IMR-90 (cell line): ENCODE results near the gene PTBP1. TPM values are rescaled to one million over a fixed set of nuclear protein-coding genes. Genes with fewer than 3 reads are reported as not detected.
A peak's percentile ranks its signal among the peaks of the same experiment; 100 is the strongest.

Experiments
- ATAC-seq: fragments of 200-7000 bp; cut with Tn5 transposase; 2 replicates; pipeline ENCODE4 v1.9.1; 2020; ENCODE audit warnings: low read depth, mild to moderate bottlenecking, moderate library complexity
- BruUV-seq: library from RNA; stranded (reverse); fragments of 400-500 nt; replicated peaks from 2 replicates; lab custom pipeline; 2021; lab: Mats Ljungman, UMichigan
- CTCF ChIA-PET: fragments of 300-600 bp; formaldehyde crosslinking; extraction: SDS; loops from one replicate; lab custom pipeline; 2021; ENCODE audit warnings: antibody characterized with exemption; lab: Yijun Ruan, JAX
- POLR2A ChIA-PET: fragments of 300-600 bp; sonication (Branson Sonifier 250); formaldehyde crosslinking; loops from one replicate; lab custom pipeline; 2022; ENCODE audit warnings: antibody characterized with exemption; ENCODE audit not compliant: unreplicated experiment; lab: Charles Lee
- DNase-seq: peaks from one replicate; pipeline ENCODE4 v3.0.0; 2013
- H2AFZ ChIP-seq: replicated peaks from 2 replicates; pipeline ENCODE3; 2013; ENCODE audit warnings: low read length, mild to moderate bottlenecking; ENCODE audit not compliant: poor library complexity
- H2AK5ac ChIP-seq: 2 replicates; pipeline ENCODE4 v1.6.1; 2013; ENCODE audit warnings: low read depth, low read length, inconsistent platforms
- H2AK9ac ChIP-seq: replicated peaks from 2 replicates; pipeline ENCODE3; 2013; ENCODE audit warnings: mild to moderate bottlenecking, low read depth, low read length, moderate library complexity; ENCODE audit not compliant: poor library complexity
- H2BK120ac ChIP-seq: 2 replicates; pipeline ENCODE4 v1.6.1; 2013; ENCODE audit warnings: low read depth, low read length, inconsistent platforms
- H2BK15ac ChIP-seq: 3 replicates; pipeline ENCODE4 v1.6.1; 2013; ENCODE audit warnings: low read depth, low read length, inconsistent platforms
- H2BK20ac ChIP-seq: 2 replicates; pipeline ENCODE4 v1.6.1; 2013; ENCODE audit warnings: low read depth, mild to moderate bottlenecking, inconsistent platforms, low read length, moderate library complexity
- H2BK5ac ChIP-seq: 2 replicates; pipeline ENCODE4 v1.6.1; 2013; ENCODE audit warnings: mild to moderate bottlenecking, low read depth, low read length, inconsistent platforms; ENCODE audit not compliant: poor library complexity, severe bottlenecking
- H3K14ac ChIP-seq: replicated peaks from 2 replicates; pipeline ENCODE4 v1.6.1; 2013; ENCODE audit warnings: low read depth, low read length, inconsistent platforms
- H3K18ac ChIP-seq: 2 replicates; pipeline ENCODE4 v1.6.1; 2013; ENCODE audit warnings: low read depth, low read length, control low read depth
- H3K23ac ChIP-seq: 2 replicates; pipeline ENCODE4 v1.6.1; 2013; ENCODE audit warnings: low read depth, low read length, inconsistent platforms
- H3K27ac ChIP-seq: 2 replicates; pipeline ENCODE4 v1.5.1; 2013; ENCODE audit warnings: mild to moderate bottlenecking, control low read depth, low read length; ENCODE audit not compliant: insufficient read depth
- H3K27me3 ChIP-seq: 2 replicates; pipeline ENCODE4 v1.6.1; 2013; ENCODE audit warnings: low read length; ENCODE audit not compliant: control insufficient read depth, insufficient read depth
- H3K36me3 ChIP-seq: 2 replicates; pipeline ENCODE4 v1.6.1; 2013; ENCODE audit warnings: low read length, mixed read lengths; ENCODE audit not compliant: control insufficient read depth, insufficient read depth
- H3K4ac ChIP-seq: 2 replicates; pipeline ENCODE4 v1.6.1; 2013; ENCODE audit warnings: low read depth, low read length, inconsistent platforms
- H3K4me1 ChIP-seq: 2 replicates; pipeline ENCODE4 v1.6.1; 2013; ENCODE audit warnings: low read length, mixed read lengths; ENCODE audit not compliant: control insufficient read depth, insufficient read depth
- H3K4me2 ChIP-seq: 2 replicates; pipeline ENCODE4 v1.6.1; 2013; ENCODE audit warnings: low read depth, mild to moderate bottlenecking, control low read depth, low read length, moderate library complexity
- H3K4me3 ChIP-seq: 2 replicates; pipeline ENCODE4 v1.5.1; 2013; ENCODE audit warnings: low read depth, mild to moderate bottlenecking, control low read depth, low read length, moderate library complexity; ENCODE audit not compliant: insufficient read depth
- H3K56ac ChIP-seq: 2 replicates; pipeline ENCODE4 v1.6.1; 2013; ENCODE audit warnings: low read length, inconsistent platforms; ENCODE audit not compliant: insufficient read depth; ENCODE audit errors: extremely low read depth
- H3K79me1 ChIP-seq, 2 experiments: 2 replicates each; pipeline ENCODE4 v1.6.1; 2013; ENCODE audit warnings: low read length in 2 of 2, inconsistent platforms in 1 of 2, low read depth in 1 of 2
- H3K9ac ChIP-seq: 2 replicates; pipeline ENCODE4 v1.6.1; 2013; ENCODE audit warnings: low read depth, low read length, control low read depth
- H3K9me1 ChIP-seq: 2 replicates; pipeline ENCODE4 v1.6.1; 2013; ENCODE audit warnings: low read length, inconsistent platforms; ENCODE audit not compliant: insufficient read depth
- H3K9me3 ChIP-seq: 2 replicates; pipeline ENCODE4 v1.6.1; 2013; ENCODE audit warnings: low read length; ENCODE audit not compliant: control insufficient read depth, insufficient read depth
- H4K20me1 ChIP-seq: 2 replicates; pipeline ENCODE4 v1.6.1; 2013; ENCODE audit warnings: low read length, inconsistent platforms; ENCODE audit not compliant: insufficient read depth
- H4K5ac ChIP-seq: 2 replicates; pipeline ENCODE4 v1.6.1; 2013; ENCODE audit warnings: mild to moderate bottlenecking, low read depth, low read length, control low read depth
- H4K8ac ChIP-seq, 2 experiments: 2 replicates each; pipeline ENCODE4 v1.6.1; 2013; ENCODE audit warnings: low read depth in 2 of 2, low read length in 2 of 2, control low read depth in 1 of 2, inconsistent platforms in 1 of 2
- H4K91ac ChIP-seq: 2 replicates; pipeline ENCODE4 v1.6.1; 2013; ENCODE audit warnings: low read depth, low read length, inconsistent platforms; ENCODE audit not compliant: insufficient read depth
- BHLHE40 ChIP-seq: fragments of 150-350 bp; IDR thresholded peaks from 2 replicates; pipeline ENCODE4 v1.6.1; 2016; ENCODE audit warnings: mild to moderate bottlenecking, low read depth, low read length
- CEBPB ChIP-seq: IDR thresholded peaks from 2 replicates; pipeline ENCODE4 v1.6.1; 2012; ENCODE audit warnings: low read depth, low read length, improper control_type of control experiment
- CHD1 ChIP-seq: IDR thresholded peaks from 2 replicates; pipeline ENCODE4 v1.6.1; 2012; ENCODE audit warnings: low read depth, low read length, improper control_type of control experiment
- CTCF ChIP-seq: conservative IDR thresholded peaks from 2 replicates; pipeline ENCODE4 v1.5.1; 2012; ENCODE audit warnings: mild to moderate bottlenecking, low read depth, low read length, improper control_type of control experiment
- ELK1 ChIP-seq: fragments of 150-350 bp; IDR thresholded peaks from 2 replicates; pipeline ENCODE4 v1.6.1; 2016; ENCODE audit warnings: low read depth, mild to moderate bottlenecking, low read length, moderate library complexity, borderline replicate concordance
- FOS ChIP-seq: fragments of 150-350 bp; IDR thresholded peaks from 2 replicates; pipeline ENCODE4 v1.6.1; 2016; ENCODE audit warnings: low read depth, low read length
- MAFK ChIP-seq: IDR thresholded peaks from 2 replicates; pipeline ENCODE4 v1.6.1; 2012; ENCODE audit warnings: low read depth, low read length, improper control_type of control experiment
- MAZ ChIP-seq: IDR thresholded peaks from 2 replicates; pipeline ENCODE4 v1.6.1; 2012; ENCODE audit warnings: low read depth, mild to moderate bottlenecking, low read length, improper control_type of control experiment, moderate library complexity, borderline replicate concordance
- NFE2L2 ChIP-seq: fragments of 150-350 bp; IDR thresholded peaks from 2 replicates; pipeline ENCODE4 v1.6.1; 2016; ENCODE audit warnings: low read depth, mild to moderate bottlenecking, low read length
- POLR2A ChIP-seq: IDR thresholded peaks from 2 replicates; pipeline ENCODE4 v1.6.1; 2012; ENCODE audit warnings: mild to moderate bottlenecking, low read depth, low read length
- RAD21 ChIP-seq: IDR thresholded peaks from 2 replicates; pipeline ENCODE4 v1.6.1; 2012; ENCODE audit warnings: low read length, improper control_type of control experiment
- RCOR1 ChIP-seq: IDR thresholded peaks from 2 replicates; pipeline ENCODE4 v1.6.1; 2012; ENCODE audit warnings: mild to moderate bottlenecking, low read length, improper control_type of control experiment; ENCODE audit not compliant: insufficient replicate concordance
- RFX5 ChIP-seq: IDR thresholded peaks from 2 replicates; pipeline ENCODE4 v1.8.0; 2012; ENCODE audit warnings: low read depth, mild to moderate bottlenecking, low read length, moderate library complexity
- SMC3 ChIP-seq: fragments of 150-350 bp; IDR thresholded peaks from 2 replicates; pipeline ENCODE4 v1.6.1; 2016; ENCODE audit warnings: low read depth, mild to moderate bottlenecking, antibody characterized with exemption, low read length, moderate library complexity
- USF2 ChIP-seq: fragments of 150-350 bp; IDR thresholded peaks from 2 replicates; pipeline ENCODE4 v1.6.1; 2017; ENCODE audit warnings: mild to moderate bottlenecking, antibody characterized with exemption, low read length, low read depth
- WGBS, 2 experiments: methylation state at CpG; one replicate each; pipeline versions ENCODE4 v1.1.5 to v1.1.7; 2013; ENCODE audit warnings: missing lambda C conversion rate in 2 of 2; ENCODE audit not compliant: insufficient read length in 1 of 2; ENCODE audit errors: extremely low coverage in 2 of 2; 5-methylcytosine and 5-hydroxymethylcytosine counted together
- dilution Hi-C: fragments of 300-500 bp; cut with HindIII; formaldehyde crosslinking; loops from one replicate; pipeline ENCODE4 v1.14.3; 2018; ENCODE audit warnings: low sequenced_read_pairs; ENCODE audit not compliant: unreplicated experiment
- in situ Hi-C: fragments of 300-500 bp; cut with MboI; formaldehyde crosslinking; loops from 3 replicates; pipeline ENCODE4 v1.14.3; 2019; ENCODE audit warnings: low sequenced_read_pairs, inconsistent platforms, mixed read lengths
- intact Hi-C: fragments of 100-400 bp; cut with micrococcal nuclease; formaldehyde crosslinking; loops from 2 replicates; pipeline ENCODE4 v1.10.0; 2022
- polyA plus RNA-seq, 3 experiments: library from polyadenylated mRNA; depleted of rRNA; stranded (reverse); fragments of >200 nt; gene quantifications; 2 replicates each; pipeline ENCODE4 v1.2.3, GENCODE V29; 2012; ENCODE audit warnings: low replicate concordance in 1 of 3
- total RNA-seq: library from RNA; depleted of rRNA; stranded (reverse); fragments of >200 nt; gene quantifications from 2 replicates; pipeline ENCODE4 v1.2.3, GENCODE V29; 2012

The PTBP1 gene
- total and polyA plus RNA-seq, 2 of the 4 experiments (the other 2 are of a cell fraction), result 146 to 269 TPM

GRCh38 chr19:845707-846521 is 48.7 kb downstream of the PTBP1 start:
- intact Hi-C loops (no loop called here), in situ Hi-C loops (no loop called here), dilution Hi-C loops (no loop called here)
- Histone ChIP-seq H3K4ac (no peak overlapping the region), H3K27me3 (peaks cover 20% of the 10 kb centered on the region), H3K4me2 (no peak overlapping the region), H3K9me3 (no peaks in the 10 kb centered on the region), H3K18ac (no peak overlapping the region), H2BK15ac (no peak overlapping the region), H4K8ac (no peak overlapping the region), H3K14ac (no peak overlapping the region), H3K56ac (no peak overlapping the region), H2AK5ac (no peak overlapping the region), H3K9me1 (no peaks in the 10 kb centered on the region), H3K79me1 (no peaks in the 10 kb centered on the region), H3K23ac (no peak overlapping the region), H3K4me3 (no peak overlapping the region), H4K91ac (no peak overlapping the region), H3K9ac (no peak overlapping the region), H2AFZ (no peak overlapping the region), H2BK20ac (no peak overlapping the region), H4K5ac (no peak overlapping the region), H4K20me1 (no peaks in the 10 kb centered on the region; the same call in 1 of the 2 replicates), H3K36me3 (no peaks in the 10 kb centered on the region), H2AK9ac (peak overlapping the region; percentile 55), H2BK5ac (no peak overlapping the region), H2BK120ac (no peak overlapping the region), H3K4me1 (peaks cover 7% of the 10 kb centered on the region), H3K27ac (no peak overlapping the region)
- WGBS, 2 experiments, result 83% methylated on average over 16 of the region's 37 CpGs; no CpG with 5 or more reads in 1 of the 2 experiments
- ATAC-seq (no peak), DNase-seq (no peak)
- POLR2A ChIA-PET, result no interaction called here
- CTCF ChIA-PET, result interaction anchor here (0.7 kb wide), 1 partner anchor 174 kb away, joined by 4 read pairs; no protein-coding TSS in a partner anchor
- BruUV-seq, result no TSS peak
- TF ChIP-seq BHLHE40 (no peak), CHD1 (no peak), FOS (no peak), POLR2A (no peak), RCOR1 (no peak), MAZ (no peak), NFE2L2 (no peak), SMC3 (no peak), USF2 (no peak), ELK1 (no peak), CTCF (no peak), MAFK (no peak), CEBPB (no peak), RAD21 (no peak), RFX5 (no peak)
